ENCODE measurements around the gene DCST2.

The DCST2 gene

DNA sequence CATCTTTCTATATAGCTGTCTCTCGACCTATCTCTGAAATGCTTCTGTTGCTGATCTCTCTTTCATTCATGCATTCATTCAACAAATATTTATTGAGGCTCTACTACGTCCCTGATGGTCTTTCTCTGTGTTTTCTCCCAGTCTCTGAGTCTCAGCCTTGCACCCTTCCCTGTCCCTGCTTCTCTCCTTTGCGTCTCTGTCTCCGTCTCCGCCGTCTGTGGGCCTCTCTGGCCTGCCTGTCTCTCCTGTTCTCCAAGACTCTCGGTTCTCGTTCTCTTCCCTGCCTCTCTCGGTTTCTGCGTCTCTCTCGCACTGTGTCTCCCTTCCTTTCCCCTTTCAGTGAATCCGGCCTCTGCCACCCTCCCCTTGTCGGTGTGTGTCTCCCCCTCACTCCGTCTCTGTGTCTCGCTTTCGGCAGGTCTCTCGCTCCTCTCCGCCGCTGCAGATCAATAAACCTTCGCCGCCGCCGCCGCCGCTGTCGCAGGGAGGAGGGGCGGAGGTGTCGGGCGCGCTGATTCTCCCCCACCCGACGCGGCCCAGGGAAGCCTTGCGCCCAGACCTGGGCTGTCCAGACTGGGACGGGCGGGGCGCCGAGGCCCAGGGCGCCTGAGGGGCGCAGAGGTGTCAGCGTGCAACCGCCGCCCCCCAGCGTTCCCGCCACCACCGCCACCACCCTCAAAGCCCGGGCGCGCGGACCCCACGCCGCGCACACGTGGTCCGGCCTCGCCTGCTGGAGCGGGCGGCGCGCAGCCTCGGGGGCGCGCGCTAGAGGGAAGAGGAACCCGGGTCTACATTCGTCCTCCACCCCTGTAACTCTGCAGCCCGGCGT lies 48.1 kb upstream of the DCST2 start:
- DNase-seq (ENCODE audit: low spot score) = no peak
- WGBS, 2 donors (ENCODE audit: extremely low coverage in 2 of 2, insufficient read length in 2 of 2, insufficient replicate concordance in 1 of 2) = no CpG with 5 or more reads among the region's 68 CpGs
- H3K36me3 ChIP-seq (replicated peaks in 1 of 2; ENCODE audit: control insufficient read depth in 2 of 2, insufficient read depth in 2 of 2, low read length in 2 of 2) = no peaks in the 10 kb centered on the region

DNA sequence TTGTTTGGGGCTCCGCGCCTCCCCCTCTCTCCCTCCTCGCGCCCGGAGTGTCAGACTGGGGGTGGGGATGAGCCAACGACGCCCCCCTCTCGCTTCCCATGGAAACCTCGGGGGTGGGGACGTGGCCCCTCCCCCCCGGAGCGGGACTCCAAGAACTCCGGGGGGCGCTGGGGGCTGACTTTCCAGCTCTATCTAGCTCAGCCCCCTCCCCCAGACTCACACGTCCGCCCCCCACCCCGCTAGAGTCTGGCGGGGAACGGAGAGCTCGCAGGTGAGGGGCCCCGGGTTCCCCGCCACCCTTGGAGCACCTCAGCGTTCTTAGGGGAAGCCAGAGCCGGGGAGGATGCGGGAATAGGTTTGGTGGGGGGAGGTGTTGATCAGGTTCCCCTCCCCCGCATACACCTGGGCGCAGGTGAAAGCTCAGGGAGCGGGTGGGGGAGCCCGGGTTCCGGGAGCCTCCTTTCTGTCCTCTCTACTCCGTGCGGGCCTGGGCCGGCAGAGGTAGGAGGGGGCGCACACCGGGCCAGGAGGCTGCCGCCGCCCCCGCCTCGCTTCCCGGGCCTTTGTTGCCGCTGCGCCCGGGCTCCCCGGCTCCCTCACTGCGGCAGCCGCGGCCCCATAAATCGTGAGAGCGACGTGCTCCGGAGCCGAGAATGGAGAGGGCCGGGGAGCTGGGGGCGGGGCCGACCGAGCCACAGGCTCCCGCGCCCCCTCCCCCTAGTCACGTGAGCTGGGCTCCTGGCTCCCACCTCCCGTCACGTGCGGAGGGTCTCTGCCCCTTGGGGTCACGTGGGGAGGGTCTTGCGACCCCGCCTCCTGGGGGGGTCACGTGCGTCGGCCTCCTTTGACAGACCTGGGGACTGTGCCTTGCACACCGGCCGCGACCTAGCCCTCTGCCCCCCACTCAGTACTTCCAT lies 47.0 kb upstream of the DCST2 start:
- peak overlapping the region; percentile 98 for H3K4me2 ChIP-seq (ENCODE audit: insufficient read depth, low read length, poor library complexity, severe bottlenecking)
- peak overlapping the region; percentile 80 for H2AFZ ChIP-seq (ENCODE audit: low read length)
- H3K36me3 ChIP-seq (replicated peaks in 1 of 2; ENCODE audit: control insufficient read depth in 2 of 2, insufficient read depth in 2 of 2, low read length in 2 of 2) = no peaks in the 10 kb centered on the region
- no peak overlapping the region for H3K4ac ChIP-seq (ENCODE audit: low read length)
- H3K79me1 ChIP-seq (ENCODE audit: low read depth, low read length) = no peaks in the 10 kb centered on the region
- H2BK12ac ChIP-seq (ENCODE audit: low read length) = peak overlapping the region; percentile 78
- peaks cover 30 to 54% (median 37%) of the 10 kb centered on the region in 3 experiments for H3K27me3 ChIP-seq (ENCODE audit: control insufficient read depth in 3 of 3, insufficient read depth in 3 of 3, low read depth in 1 of 3, low read length in 3 of 3)
- H3K9me3 ChIP-seq (replicated peaks in 1 of 2; ENCODE audit: control insufficient read depth in 2 of 2, insufficient read depth in 1 of 2, low read depth in 1 of 2, low read length in 2 of 2) = peaks cover 0 to 2% of the 10 kb centered on the region in 2 donors
- no peak overlapping the region for H3K14ac ChIP-seq (ENCODE audit: low read length)
- H3K4me3 ChIP-seq (ENCODE audit: low read length in 2 of 2) = peak overlapping the region; percentile 74 to 88
- H2AK5ac ChIP-seq (ENCODE audit: low read depth, low read length) = peak overlapping the region; percentile 86
- peak overlapping the region; percentile 20 for H2BK120ac ChIP-seq (ENCODE audit: low read depth, low read length)
- peak overlapping the region; percentile 93 for H3K9ac ChIP-seq (ENCODE audit: low read depth, low read length, poor library complexity)
- peak overlapping the region; percentile 44 for H2BK5ac ChIP-seq (ENCODE audit: low read length)
- no peak overlapping the region for H4K91ac ChIP-seq (ENCODE audit: low read depth, low read length, poor library complexity)
- peaks cover 32 to 49% of the 10 kb centered on the region in 2 donors for H3K4me1 ChIP-seq (ENCODE audit: control insufficient read depth in 2 of 2, insufficient read depth in 1 of 2, low read depth in 1 of 2, low read length in 2 of 2)
- peak overlapping the region; percentile 90 for H3K23ac ChIP-seq (ENCODE audit: low read depth, low read length, poor library complexity)
- WGBS, 2 donors (ENCODE audit: extremely low coverage in 2 of 2, insufficient read length in 2 of 2, insufficient replicate concordance in 1 of 2) = no CpG with 5 or more reads among the region's 71 CpGs
- no peak overlapping the region for H3K27ac ChIP-seq (replicated peaks; ENCODE audit: low read length)
- peak overlapping the region; percentile 88 for H2BK15ac ChIP-seq (ENCODE audit: low read length)
- H3K18ac ChIP-seq (ENCODE audit: low read length) = peak overlapping the region; percentile 98
- peak; percentile 89 for DNase-seq (ENCODE audit: low spot score)
- H4K8ac ChIP-seq (ENCODE audit: low read depth, low read length) = peak overlapping the region; percentile 84

More for the DNA sequence above, 48.1 kb upstream of the DCST2 start:
- Histone ChIP-seq H3K18ac (ENCODE audit: low read length) (peak overlapping the region; percentile 91), H2BK15ac (ENCODE audit: low read length) (peak overlapping the region; percentile 23), H2AK5ac (ENCODE audit: low read depth, low read length) (peak overlapping the region; percentile 76), H3K79me1 (ENCODE audit: low read depth, low read length) (peaks cover 4% of the 10 kb centered on the region), H3K4me3 (ENCODE audit: low read length in 2 of 2) (peak overlapping the region; percentile 68 to 74), H3K27me3 (ENCODE audit: control insufficient read depth in 3 of 3, insufficient read depth in 3 of 3, low read depth in 1 of 3, low read length in 3 of 3) (peaks cover 30 to 54% (median 37%) of the 10 kb centered on the region in 3 experiments), H4K8ac (ENCODE audit: low read depth, low read length) (no peak overlapping the region), H3K9me3 (replicated peaks in 1 of 2; ENCODE audit: control insufficient read depth in 2 of 2, insufficient read depth in 1 of 2, low read depth in 1 of 2, low read length in 2 of 2) (peaks cover 0 to 2% of the 10 kb centered on the region in 2 donors), H3K14ac (ENCODE audit: low read length) (no peak overlapping the region), H3K9ac (ENCODE audit: low read depth, low read length, poor library complexity) (peak overlapping the region; percentile 79), H2BK120ac (ENCODE audit: low read depth, low read length) (no peak overlapping the region), H3K23ac (ENCODE audit: low read depth, low read length, poor library complexity) (peak overlapping the region; percentile 53), H2BK5ac (ENCODE audit: low read length) (no peak overlapping the region), H3K4me1 (ENCODE audit: control insufficient read depth in 2 of 2, insufficient read depth in 1 of 2, low read depth in 1 of 2, low read length in 2 of 2) (peaks cover 39 to 41% of the 10 kb centered on the region in 2 donors), H3K27ac (replicated peaks; ENCODE audit: low read length) (no peak overlapping the region), H2AFZ (ENCODE audit: low read length) (peak overlapping the region; percentile 80), H2BK12ac (ENCODE audit: low read length) (peak overlapping the region; percentile 76), H3K4ac (ENCODE audit: low read length) (no peak overlapping the region), H4K91ac (ENCODE audit: low read depth, low read length, poor library complexity) (no peak overlapping the region), H3K4me2 (ENCODE audit: insufficient read depth, low read length, poor library complexity, severe bottlenecking) (peak overlapping the region; percentile 98)

GRCh38 chr1:155079487-155080311 lies 46.1 kb upstream of the DCST2 start:
- no peaks in the 10 kb centered on the region for H3K79me1 ChIP-seq (ENCODE audit: low read depth, low read length)
- H3K23ac ChIP-seq (ENCODE audit: low read depth, low read length, poor library complexity) = peak overlapping the region; percentile 90
- no peak overlapping the region for H4K8ac ChIP-seq (ENCODE audit: low read depth, low read length)
- peak overlapping the region; percentile 88 for H2BK15ac ChIP-seq (ENCODE audit: low read length)
- peaks cover 30 to 54% (median 37%) of the 10 kb centered on the region in 3 experiments for H3K27me3 ChIP-seq (ENCODE audit: control insufficient read depth in 3 of 3, insufficient read depth in 3 of 3, low read depth in 1 of 3, low read length in 3 of 3)
- H4K91ac ChIP-seq (ENCODE audit: low read depth, low read length, poor library complexity) = no peak overlapping the region
- H3K4me3 ChIP-seq (ENCODE audit: low read length in 2 of 2) = peak overlapping the region; percentile 74 to 88
- peak overlapping the region; percentile 69 for H2BK12ac ChIP-seq (ENCODE audit: low read length)
- no peaks in the 10 kb centered on the region for H3K36me3 ChIP-seq (replicated peaks in 1 of 2; ENCODE audit: control insufficient read depth in 2 of 2, insufficient read depth in 2 of 2, low read length in 2 of 2)
- WGBS, 2 donors (ENCODE audit: extremely low coverage in 2 of 2, insufficient read length in 2 of 2, insufficient replicate concordance in 1 of 2) = no CpG with 5 or more reads among the region's 67 CpGs
- peak overlapping the region; percentile 93 for H3K9ac ChIP-seq (ENCODE audit: low read depth, low read length, poor library complexity)
- peak overlapping the region; percentile 28 for H3K14ac ChIP-seq (ENCODE audit: low read length)
- peak overlapping the region; percentile 86 for H2AK5ac ChIP-seq (ENCODE audit: low read depth, low read length)
- DNase-seq (ENCODE audit: low spot score) = no peak
- H3K4ac ChIP-seq (ENCODE audit: low read length) = no peak overlapping the region
- H3K27ac ChIP-seq (replicated peaks; ENCODE audit: low read length) = no peak overlapping the region
- peaks cover 0 to 2% of the 10 kb centered on the region in 2 donors for H3K9me3 ChIP-seq (replicated peaks in 1 of 2; ENCODE audit: control insufficient read depth in 2 of 2, insufficient read depth in 1 of 2, low read depth in 1 of 2, low read length in 2 of 2)
- peaks cover 30 to 50% of the 10 kb centered on the region in 2 donors for H3K4me1 ChIP-seq (ENCODE audit: control insufficient read depth in 2 of 2, insufficient read depth in 1 of 2, low read depth in 1 of 2, low read length in 2 of 2)
- H2BK120ac ChIP-seq (ENCODE audit: low read depth, low read length) = peak overlapping the region; percentile 23
- H3K4me2 ChIP-seq (ENCODE audit: insufficient read depth, low read length, poor library complexity, severe bottlenecking) = peak overlapping the region; percentile 98
- H3K18ac ChIP-seq (ENCODE audit: low read length) = peak overlapping the region; percentile 98
- peak overlapping the region; percentile 80 for H2AFZ ChIP-seq (ENCODE audit: low read length)
- H2BK5ac ChIP-seq (ENCODE audit: low read length) = peak overlapping the region; percentile 44

All from neuronal stem cell (in vitro differentiated cells).